HL-60 (cell line): ENCODE data around the gene SIX5.

ENCODE experiments used
- DNase-seq, 2 experiments: peaks; one replicate each; pipeline ENCODE4 v3.0.0-alpha.2; 2010 to 2020; ENCODE audit warnings: low read depth in 1 of 2, low spot score in 1 of 2
- H3K27ac ChIP-seq: fragments of 250-450 bp; sonication (Bioruptor Pico); replicated peaks from 2 replicates; pipeline ENCODE4 v1.5.1; 2020; ENCODE audit warnings: mild to moderate bottlenecking, moderate library complexity
- H3K27me3 ChIP-seq: fragments of 250-450 bp; sonication (Bioruptor Pico); 2 replicates; pipeline ENCODE4 v1.5.1; 2021; ENCODE audit warnings: mild to moderate bottlenecking, moderate library complexity; ENCODE audit not compliant: insufficient read depth, poor library complexity, severe bottlenecking
- H3K4me3 ChIP-seq: replicated peaks from 2 replicates; pipeline ENCODE4 v1.5.1; 2011; ENCODE audit warnings: mild to moderate bottlenecking, control low read depth, low read length; ENCODE audit not compliant: insufficient read depth
- GABPA ChIP-seq: IDR thresholded peaks from 2 replicates; pipeline ENCODE4 v1.6.1; 2012; ENCODE audit warnings: low read depth
- POLR2AphosphoS5 ChIP-seq: IDR thresholded peaks from 2 replicates; pipeline ENCODE4 v1.6.1; 2012; ENCODE audit warnings: low read depth
- SPI1 ChIP-seq: IDR thresholded peaks from 2 replicates; pipeline ENCODE4 v1.6.1; 2012; ENCODE audit warnings: low read depth, mild to moderate bottlenecking, borderline replicate concordance
- TF ChIP-seq, protein P1 (sequence below): IDR thresholded peaks from one replicate; pipeline ENCODE4 v1.5.1; 2011; ENCODE audit warnings: low read length, control low read depth, inconsistent platforms; ENCODE audit not compliant: insufficient read depth
- TF ChIP-seq, protein P2 (sequence below): IDR thresholded peaks from 2 replicates; pipeline ENCODE4 v1.6.1; 2012; ENCODE audit warnings: low read depth; ENCODE audit not compliant: insufficient replicate concordance

SIX5 gene

DNA sequence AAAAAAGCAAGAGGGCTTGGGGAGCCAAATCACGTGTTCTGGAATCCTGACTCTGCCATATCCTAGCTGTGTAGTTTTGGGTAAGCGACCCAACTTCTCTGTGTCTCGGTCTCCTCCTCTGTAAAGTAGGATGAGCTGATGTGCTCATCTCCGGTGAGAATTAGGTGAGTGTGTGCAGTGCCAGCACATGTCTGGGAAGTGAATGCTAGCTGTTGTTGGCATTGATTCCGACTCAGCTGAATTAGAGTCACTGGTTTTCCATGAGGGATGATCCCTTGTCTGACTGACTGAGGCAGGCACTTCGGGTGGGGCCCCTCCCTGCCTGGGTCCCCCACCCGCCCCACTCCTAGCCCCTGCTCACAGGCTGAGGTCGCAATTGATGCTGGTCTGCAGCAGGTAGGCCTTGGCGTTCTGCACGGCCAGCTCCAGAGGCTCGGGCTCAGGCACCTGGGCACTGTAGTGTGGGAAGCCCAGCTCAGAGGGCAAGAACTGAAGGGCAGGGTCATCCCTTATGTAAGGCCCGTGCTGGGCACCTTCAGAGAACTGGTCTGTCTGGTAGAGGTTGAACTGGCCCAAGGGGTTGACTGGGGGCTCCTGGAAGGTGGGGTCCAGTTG lies 45.2 kb upstream of the SIX5 start:
- no peak for DNase-seq
- Histone ChIP-seq H3K4me3 (no peak overlapping the region), H3K27me3 (no peaks in the 10 kb centered on the region), H3K27ac (no peak overlapping the region)
- no peak for TF ChIP-seq GABPA
- TF ChIP-seq SPI1 = no peak
- TF ChIP-seq, protein P1, sequence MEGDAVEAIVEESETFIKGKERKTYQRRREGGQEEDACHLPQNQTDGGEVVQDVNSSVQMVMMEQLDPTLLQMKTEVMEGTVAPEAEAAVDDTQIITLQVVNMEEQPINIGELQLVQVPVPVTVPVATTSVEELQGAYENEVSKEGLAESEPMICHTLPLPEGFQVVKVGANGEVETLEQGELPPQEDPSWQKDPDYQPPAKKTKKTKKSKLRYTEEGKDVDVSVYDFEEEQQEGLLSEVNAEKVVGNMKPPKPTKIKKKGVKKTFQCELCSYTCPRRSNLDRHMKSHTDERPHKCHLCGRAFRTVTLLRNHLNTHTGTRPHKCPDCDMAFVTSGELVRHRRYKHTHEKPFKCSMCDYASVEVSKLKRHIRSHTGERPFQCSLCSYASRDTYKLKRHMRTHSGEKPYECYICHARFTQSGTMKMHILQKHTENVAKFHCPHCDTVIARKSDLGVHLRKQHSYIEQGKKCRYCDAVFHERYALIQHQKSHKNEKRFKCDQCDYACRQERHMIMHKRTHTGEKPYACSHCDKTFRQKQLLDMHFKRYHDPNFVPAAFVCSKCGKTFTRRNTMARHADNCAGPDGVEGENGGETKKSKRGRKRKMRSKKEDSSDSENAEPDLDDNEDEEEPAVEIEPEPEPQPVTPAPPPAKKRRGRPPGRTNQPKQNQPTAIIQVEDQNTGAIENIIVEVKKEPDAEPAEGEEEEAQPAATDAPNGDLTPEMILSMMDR = no peak
- no peak; the same call in 1 of the 2 replicates for TF ChIP-seq POLR2AphosphoS5
- TF ChIP-seq, protein P2, sequence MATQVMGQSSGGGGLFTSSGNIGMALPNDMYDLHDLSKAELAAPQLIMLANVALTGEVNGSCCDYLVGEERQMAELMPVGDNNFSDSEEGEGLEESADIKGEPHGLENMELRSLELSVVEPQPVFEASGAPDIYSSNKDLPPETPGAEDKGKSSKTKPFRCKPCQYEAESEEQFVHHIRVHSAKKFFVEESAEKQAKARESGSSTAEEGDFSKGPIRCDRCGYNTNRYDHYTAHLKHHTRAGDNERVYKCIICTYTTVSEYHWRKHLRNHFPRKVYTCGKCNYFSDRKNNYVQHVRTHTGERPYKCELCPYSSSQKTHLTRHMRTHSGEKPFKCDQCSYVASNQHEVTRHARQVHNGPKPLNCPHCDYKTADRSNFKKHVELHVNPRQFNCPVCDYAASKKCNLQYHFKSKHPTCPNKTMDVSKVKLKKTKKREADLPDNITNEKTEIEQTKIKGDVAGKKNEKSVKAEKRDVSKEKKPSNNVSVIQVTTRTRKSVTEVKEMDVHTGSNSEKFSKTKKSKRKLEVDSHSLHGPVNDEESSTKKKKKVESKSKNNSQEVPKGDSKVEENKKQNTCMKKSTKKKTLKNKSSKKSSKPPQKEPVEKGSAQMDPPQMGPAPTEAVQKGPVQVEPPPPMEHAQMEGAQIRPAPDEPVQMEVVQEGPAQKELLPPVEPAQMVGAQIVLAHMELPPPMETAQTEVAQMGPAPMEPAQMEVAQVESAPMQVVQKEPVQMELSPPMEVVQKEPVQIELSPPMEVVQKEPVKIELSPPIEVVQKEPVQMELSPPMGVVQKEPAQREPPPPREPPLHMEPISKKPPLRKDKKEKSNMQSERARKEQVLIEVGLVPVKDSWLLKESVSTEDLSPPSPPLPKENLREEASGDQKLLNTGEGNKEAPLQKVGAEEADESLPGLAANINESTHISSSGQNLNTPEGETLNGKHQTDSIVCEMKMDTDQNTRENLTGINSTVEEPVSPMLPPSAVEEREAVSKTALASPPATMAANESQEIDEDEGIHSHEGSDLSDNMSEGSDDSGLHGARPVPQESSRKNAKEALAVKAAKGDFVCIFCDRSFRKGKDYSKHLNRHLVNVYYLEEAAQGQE = no peak

DNA sequence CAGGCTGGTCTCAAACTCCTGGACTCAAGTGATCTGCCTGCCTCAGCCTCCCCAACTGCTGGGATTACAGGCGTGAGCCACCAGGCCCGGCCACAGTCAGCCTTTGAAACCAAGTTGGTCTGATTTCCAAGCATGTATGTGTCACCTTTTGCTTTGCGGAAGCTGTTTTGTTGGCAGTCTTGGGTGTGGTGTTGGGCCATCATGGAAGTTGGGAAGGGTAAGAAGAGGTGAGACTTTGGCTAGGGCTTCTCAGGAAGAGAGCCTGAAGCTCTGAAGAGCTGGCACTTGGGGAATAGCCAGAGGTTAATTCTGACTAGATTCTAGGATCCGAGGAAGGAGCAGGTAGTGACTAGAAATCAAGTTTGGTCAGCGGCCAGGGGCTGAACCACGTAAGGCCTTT lies 43.2 kb upstream of the SIX5 start:
- TF ChIP-seq GABPA (no peak), POLR2AphosphoS5 (no peak), SPI1 (no peak)
- TF ChIP-seq, protein P2 = no peak
- TF ChIP-seq, protein P1 = no peak
- Histone ChIP-seq H3K27ac (no peak overlapping the region), H3K4me3 (no peak overlapping the region), H3K27me3 (no peaks in the 10 kb centered on the region)
- DNase-seq = no peak

DNA sequence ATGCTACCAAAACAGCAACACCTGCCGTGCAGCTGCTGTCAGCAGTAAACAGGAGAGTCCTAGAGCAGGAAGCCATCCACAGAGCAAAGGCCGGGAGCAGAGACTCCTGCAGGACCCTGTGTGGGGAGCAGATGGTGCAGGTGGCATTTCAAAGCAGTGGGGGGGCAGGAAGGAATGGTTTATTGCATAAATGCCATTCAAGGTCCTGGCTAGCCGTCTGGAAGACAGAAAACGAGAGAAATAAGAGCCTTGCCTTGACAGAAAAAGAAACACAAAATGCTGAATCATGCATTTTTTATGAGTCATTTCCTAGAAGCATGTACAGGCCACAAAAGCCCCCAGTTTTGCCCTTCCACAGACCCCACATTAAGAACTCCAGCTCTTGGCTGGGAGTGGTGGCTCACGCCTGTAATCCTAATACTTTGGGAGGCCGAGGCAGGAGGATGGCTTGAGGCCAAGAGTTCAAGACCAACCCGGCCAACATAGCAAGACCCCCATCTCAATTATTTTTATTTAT lies 40.6 kb upstream of the SIX5 start:
- Histone ChIP-seq H3K27ac (no peak overlapping the region), H3K4me3 (no peak overlapping the region), H3K27me3 (peaks cover 5% of the 10 kb centered on the region)
- TF ChIP-seq, protein P1 = no peak
- TF ChIP-seq, protein P2 = no peak
- TF ChIP-seq SPI1 = no peak
- DNase-seq = no peak
